IMR-90 (cell line): ENCODE data around the gene GPC5. TPM values are rescaled to one million over a fixed set of nuclear protein-coding genes. Genes with fewer than 3 reads are reported as not detected.

Source experiments
- ATAC-seq: fragments of 200-7000 bp; cut with Tn5 transposase; 2 replicates; pipeline ENCODE4 v1.9.1; 2020; ENCODE audit warnings: low read depth, mild to moderate bottlenecking, moderate library complexity
- BruUV-seq: library from RNA; stranded (reverse); fragments of 400-500 nt; replicated peaks from 2 replicates; lab custom pipeline; 2021; lab: Mats Ljungman, UMichigan
- CTCF ChIA-PET: fragments of 300-600 bp; formaldehyde crosslinking; extraction: SDS; loops from one replicate; lab custom pipeline; 2021; ENCODE audit warnings: antibody characterized with exemption; lab: Yijun Ruan, JAX
- POLR2A ChIA-PET: fragments of 300-600 bp; sonication (Branson Sonifier 250); formaldehyde crosslinking; loops from one replicate; lab custom pipeline; 2022; ENCODE audit warnings: antibody characterized with exemption; ENCODE audit not compliant: unreplicated experiment; lab: Charles Lee
- DNase-seq: peaks from one replicate; pipeline ENCODE4 v3.0.0; 2013
- H2AFZ ChIP-seq: replicated peaks from 2 replicates; pipeline ENCODE3; 2013; ENCODE audit warnings: low read length, mild to moderate bottlenecking; ENCODE audit not compliant: poor library complexity
- H2AK5ac ChIP-seq: 2 replicates; pipeline ENCODE4 v1.6.1; 2013; ENCODE audit warnings: low read depth, low read length, inconsistent platforms
- H2AK9ac ChIP-seq: replicated peaks from 2 replicates; pipeline ENCODE3; 2013; ENCODE audit warnings: mild to moderate bottlenecking, low read depth, low read length, moderate library complexity; ENCODE audit not compliant: poor library complexity
- H2BK120ac ChIP-seq: 2 replicates; pipeline ENCODE4 v1.6.1; 2013; ENCODE audit warnings: low read depth, low read length, inconsistent platforms
- H2BK15ac ChIP-seq: 3 replicates; pipeline ENCODE4 v1.6.1; 2013; ENCODE audit warnings: low read depth, low read length, inconsistent platforms
- H2BK20ac ChIP-seq: 2 replicates; pipeline ENCODE4 v1.6.1; 2013; ENCODE audit warnings: low read depth, mild to moderate bottlenecking, inconsistent platforms, low read length, moderate library complexity
- H2BK5ac ChIP-seq: 2 replicates; pipeline ENCODE4 v1.6.1; 2013; ENCODE audit warnings: mild to moderate bottlenecking, low read depth, low read length, inconsistent platforms; ENCODE audit not compliant: poor library complexity, severe bottlenecking
- H3K14ac ChIP-seq: replicated peaks from 2 replicates; pipeline ENCODE4 v1.6.1; 2013; ENCODE audit warnings: low read depth, low read length, inconsistent platforms
- H3K18ac ChIP-seq: 2 replicates; pipeline ENCODE4 v1.6.1; 2013; ENCODE audit warnings: low read depth, low read length, control low read depth
- H3K23ac ChIP-seq: 2 replicates; pipeline ENCODE4 v1.6.1; 2013; ENCODE audit warnings: low read depth, low read length, inconsistent platforms
- H3K27ac ChIP-seq: 2 replicates; pipeline ENCODE4 v1.5.1; 2013; ENCODE audit warnings: mild to moderate bottlenecking, control low read depth, low read length; ENCODE audit not compliant: insufficient read depth
- H3K27me3 ChIP-seq: 2 replicates; pipeline ENCODE4 v1.6.1; 2013; ENCODE audit warnings: low read length; ENCODE audit not compliant: control insufficient read depth, insufficient read depth
- H3K36me3 ChIP-seq: 2 replicates; pipeline ENCODE4 v1.6.1; 2013; ENCODE audit warnings: low read length, mixed read lengths; ENCODE audit not compliant: control insufficient read depth, insufficient read depth
- H3K4ac ChIP-seq: 2 replicates; pipeline ENCODE4 v1.6.1; 2013; ENCODE audit warnings: low read depth, low read length, inconsistent platforms
- H3K4me1 ChIP-seq: 2 replicates; pipeline ENCODE4 v1.6.1; 2013; ENCODE audit warnings: low read length, mixed read lengths; ENCODE audit not compliant: control insufficient read depth, insufficient read depth
- H3K4me2 ChIP-seq: 2 replicates; pipeline ENCODE4 v1.6.1; 2013; ENCODE audit warnings: low read depth, mild to moderate bottlenecking, control low read depth, low read length, moderate library complexity
- H3K4me3 ChIP-seq: 2 replicates; pipeline ENCODE4 v1.5.1; 2013; ENCODE audit warnings: low read depth, mild to moderate bottlenecking, control low read depth, low read length, moderate library complexity; ENCODE audit not compliant: insufficient read depth
- H3K56ac ChIP-seq: 2 replicates; pipeline ENCODE4 v1.6.1; 2013; ENCODE audit warnings: low read length, inconsistent platforms; ENCODE audit not compliant: insufficient read depth; ENCODE audit errors: extremely low read depth
- H3K79me1 ChIP-seq, 2 experiments: 2 replicates each; pipeline ENCODE4 v1.6.1; 2013; ENCODE audit warnings: low read length in 2 of 2, inconsistent platforms in 1 of 2, low read depth in 1 of 2
- H3K9ac ChIP-seq: 2 replicates; pipeline ENCODE4 v1.6.1; 2013; ENCODE audit warnings: low read depth, low read length, control low read depth
- H3K9me1 ChIP-seq: 2 replicates; pipeline ENCODE4 v1.6.1; 2013; ENCODE audit warnings: low read length, inconsistent platforms; ENCODE audit not compliant: insufficient read depth
- H3K9me3 ChIP-seq: 2 replicates; pipeline ENCODE4 v1.6.1; 2013; ENCODE audit warnings: low read length; ENCODE audit not compliant: control insufficient read depth, insufficient read depth
- H4K20me1 ChIP-seq: 2 replicates; pipeline ENCODE4 v1.6.1; 2013; ENCODE audit warnings: low read length, inconsistent platforms; ENCODE audit not compliant: insufficient read depth
- H4K5ac ChIP-seq: 2 replicates; pipeline ENCODE4 v1.6.1; 2013; ENCODE audit warnings: mild to moderate bottlenecking, low read depth, low read length, control low read depth
- H4K8ac ChIP-seq, 2 experiments: 2 replicates each; pipeline ENCODE4 v1.6.1; 2013; ENCODE audit warnings: low read depth in 2 of 2, low read length in 2 of 2, control low read depth in 1 of 2, inconsistent platforms in 1 of 2
- H4K91ac ChIP-seq: 2 replicates; pipeline ENCODE4 v1.6.1; 2013; ENCODE audit warnings: low read depth, low read length, inconsistent platforms; ENCODE audit not compliant: insufficient read depth
- BHLHE40 ChIP-seq: fragments of 150-350 bp; IDR thresholded peaks from 2 replicates; pipeline ENCODE4 v1.6.1; 2016; ENCODE audit warnings: mild to moderate bottlenecking, low read depth, low read length
- CEBPB ChIP-seq: IDR thresholded peaks from 2 replicates; pipeline ENCODE4 v1.6.1; 2012; ENCODE audit warnings: low read depth, low read length, improper control_type of control experiment
- CHD1 ChIP-seq: IDR thresholded peaks from 2 replicates; pipeline ENCODE4 v1.6.1; 2012; ENCODE audit warnings: low read depth, low read length, improper control_type of control experiment
- CTCF ChIP-seq: conservative IDR thresholded peaks from 2 replicates; pipeline ENCODE4 v1.5.1; 2012; ENCODE audit warnings: mild to moderate bottlenecking, low read depth, low read length, improper control_type of control experiment
- ELK1 ChIP-seq: fragments of 150-350 bp; IDR thresholded peaks from 2 replicates; pipeline ENCODE4 v1.6.1; 2016; ENCODE audit warnings: low read depth, mild to moderate bottlenecking, low read length, moderate library complexity, borderline replicate concordance
- FOS ChIP-seq: fragments of 150-350 bp; IDR thresholded peaks from 2 replicates; pipeline ENCODE4 v1.6.1; 2016; ENCODE audit warnings: low read depth, low read length
- MAFK ChIP-seq: IDR thresholded peaks from 2 replicates; pipeline ENCODE4 v1.6.1; 2012; ENCODE audit warnings: low read depth, low read length, improper control_type of control experiment
- MAZ ChIP-seq: IDR thresholded peaks from 2 replicates; pipeline ENCODE4 v1.6.1; 2012; ENCODE audit warnings: low read depth, mild to moderate bottlenecking, low read length, improper control_type of control experiment, moderate library complexity, borderline replicate concordance
- MXI1 ChIP-seq: IDR thresholded peaks from 2 replicates; pipeline ENCODE4 v1.6.1; 2012; ENCODE audit warnings: low read depth, mild to moderate bottlenecking, low read length, moderate library complexity, borderline replicate concordance
- POLR2A ChIP-seq: IDR thresholded peaks from 2 replicates; pipeline ENCODE4 v1.6.1; 2012; ENCODE audit warnings: mild to moderate bottlenecking, low read depth, low read length
- RAD21 ChIP-seq: IDR thresholded peaks from 2 replicates; pipeline ENCODE4 v1.6.1; 2012; ENCODE audit warnings: low read length, improper control_type of control experiment
- RCOR1 ChIP-seq: IDR thresholded peaks from 2 replicates; pipeline ENCODE4 v1.6.1; 2012; ENCODE audit warnings: mild to moderate bottlenecking, low read length, improper control_type of control experiment; ENCODE audit not compliant: insufficient replicate concordance
- SMC3 ChIP-seq: fragments of 150-350 bp; IDR thresholded peaks from 2 replicates; pipeline ENCODE4 v1.6.1; 2016; ENCODE audit warnings: low read depth, mild to moderate bottlenecking, antibody characterized with exemption, low read length, moderate library complexity
- WGBS, 2 experiments: methylation state at CpG; one replicate each; pipeline versions ENCODE4 v1.1.5 to v1.1.7; 2013; ENCODE audit warnings: missing lambda C conversion rate in 2 of 2; ENCODE audit not compliant: insufficient read length in 1 of 2; ENCODE audit errors: extremely low coverage in 2 of 2; 5-methylcytosine and 5-hydroxymethylcytosine counted together
- dilution Hi-C: fragments of 300-500 bp; cut with HindIII; formaldehyde crosslinking; loops from one replicate; pipeline ENCODE4 v1.14.3; 2018; ENCODE audit warnings: low sequenced_read_pairs; ENCODE audit not compliant: unreplicated experiment
- in situ Hi-C: fragments of 300-500 bp; cut with MboI; formaldehyde crosslinking; loops from 3 replicates; pipeline ENCODE4 v1.14.3; 2019; ENCODE audit warnings: low sequenced_read_pairs, inconsistent platforms, mixed read lengths
- intact Hi-C: fragments of 100-400 bp; cut with micrococcal nuclease; formaldehyde crosslinking; loops from 2 replicates; pipeline ENCODE4 v1.10.0; 2022
- polyA plus RNA-seq, 3 experiments: library from polyadenylated mRNA; depleted of rRNA; stranded (reverse); fragments of >200 nt; gene quantifications; 2 replicates each; pipeline ENCODE4 v1.2.3, GENCODE V29; 2012; ENCODE audit warnings: low replicate concordance in 1 of 3
- total RNA-seq: library from RNA; depleted of rRNA; stranded (reverse); fragments of >200 nt; gene quantifications from 2 replicates; pipeline ENCODE4 v1.2.3, GENCODE V29; 2012

Gene GPC5
- total and polyA plus RNA-seq, 2 of the 4 experiments (the other 2 are of a cell fraction), result 0.94 to 1.8 TPM

GRCh38 chr13:92842145-92842544 lies 1443.7 kb downstream of the GPC5 start:
- dilution Hi-C loops (no loop called here), in situ Hi-C loops (no loop called here), intact Hi-C loops (loop anchor here (10.0 kb wide), 1 partner anchor 923 kb away; no protein-coding TSS in a partner anchor)
- H4K5ac ChIP-seq, result no peak overlapping the region
- 0 out of 3 replicates have a peak overlapping the region, but pooled peaks have one; percentile 42 for H2BK15ac ChIP-seq
- no peak overlapping the region for H3K4me3 ChIP-seq
- H3K4ac ChIP-seq, result peak overlapping the region; percentile 63
- TF ChIP-seq MXI1 (no peak), RCOR1 (no peak), POLR2A (no peak), CHD1 (no peak), MAFK (peak; percentile 57; the same call in 1 of the 2 replicates), CTCF (no peak), ELK1 (no peak), CEBPB (no peak), MAZ (no peak), FOS (0 out of 2 replicates have a peak, but pooled peaks have one; percentile 35), BHLHE40 (peak; percentile 11; the same call in 1 of the 2 replicates), RAD21 (no peak), SMC3 (no peak)
- BruUV-seq, result no TSS peak
- no peaks in the 10 kb centered on the region for H3K36me3 ChIP-seq
- ATAC-seq (peak; percentile 82), DNase-seq (peak; percentile 88)
- H3K56ac ChIP-seq, result no peak overlapping the region
- H3K18ac ChIP-seq, result no peak overlapping the region
- peak overlapping the region; percentile 45; the same call in 1 of the 2 replicates for H2BK20ac ChIP-seq
- no CpG with 5 or more reads among the region's 2 CpGs for WGBS, 2 experiments
- H3K4me1 ChIP-seq, result peaks cover 2% of the 10 kb centered on the region
- no peak overlapping the region for H4K91ac ChIP-seq
- no peak overlapping the region for H2AK9ac ChIP-seq
- no peak overlapping the region for H3K9ac ChIP-seq
- H2BK5ac ChIP-seq, result peak overlapping the region; percentile 52
- H2BK120ac ChIP-seq, result peak overlapping the region; percentile 53
- no peak overlapping the region for H2AFZ ChIP-seq
- peak overlapping the region in 1 of 2 experiments; percentile 44; a peak in 2 of 4 replicates for H4K8ac ChIP-seq
- 0 out of 2 replicates have a peak overlapping the region, but pooled peaks have one; percentile 54 for H2AK5ac ChIP-seq
- no peaks in the 10 kb centered on the region; the same call in 1 of the 2 replicates for H3K9me3 ChIP-seq
- peak overlapping the region; percentile 51; the same call in 1 of the 2 replicates for H3K4me2 ChIP-seq
- peak overlapping the region; percentile 34; the same call in 1 of the 2 replicates for H3K14ac ChIP-seq
- H3K27ac ChIP-seq, result peak overlapping the region; percentile 67; the same call in 1 of the 2 replicates
- no peaks in the 10 kb centered on the region for H3K79me1 ChIP-seq
- H3K23ac ChIP-seq, result no peak overlapping the region
- H3K27me3 ChIP-seq, result no peaks in the 10 kb centered on the region
- no peaks in the 10 kb centered on the region for H4K20me1 ChIP-seq
- ChIA-PET POLR2A (no interaction called here), CTCF (no interaction called here)
- H3K9me1 ChIP-seq, result 0 out of 2 replicates have a peak, but pooled peaks cover 3% of the 10 kb centered on the region
